Suprapubic skin (tissue), 3 donors: ENCODE data around the gene ACVR2B.

Source experiments
- CTCF ChIP-seq, 2 donors: fragments of 200-600 bp in 1 of 2; fragments of 450-650 bp in 1 of 2; sonication (generic) in 1 of 2; IDR thresholded peaks; one replicate each; pipeline ENCODE4 v1.5.1; 2016 to 2019; ENCODE audit warnings: antibody characterized with exemption in 2 of 2, mild to moderate bottlenecking in 1 of 2, moderate library complexity in 1 of 2
- POLR2A ChIP-seq, 2 donors: fragments of 450-650 bp; IDR thresholded peaks; one replicate each; pipeline ENCODE4 v1.6.1; 2017; ENCODE audit warnings: antibody characterized with exemption in 2 of 2, mild to moderate bottlenecking in 2 of 2, moderate library complexity in 2 of 2

- TF ChIP-seq CTCF (IDR thresholded peaks at IDR 0.05) (no peak), POLR2A (IDR thresholded peaks at IDR 0.05) (no peak)
Observed at GRCh38 chr3:38489766-38490165, 36.1 kb downstream of the ACVR2B start.
